ENCODE data around the gene PHF13. TPM values are rescaled to one million over a fixed set of nuclear protein-coding genes. Genes with fewer than 3 reads are reported as not detected.
A peak's percentile ranks its signal among the peaks of the same experiment; 100 is the strongest.

The PHF13 gene
- total RNA-seq, 6 experiments from 2014 or later: 18.0 to 19.9 (median 19.0) TPM

DNA sequence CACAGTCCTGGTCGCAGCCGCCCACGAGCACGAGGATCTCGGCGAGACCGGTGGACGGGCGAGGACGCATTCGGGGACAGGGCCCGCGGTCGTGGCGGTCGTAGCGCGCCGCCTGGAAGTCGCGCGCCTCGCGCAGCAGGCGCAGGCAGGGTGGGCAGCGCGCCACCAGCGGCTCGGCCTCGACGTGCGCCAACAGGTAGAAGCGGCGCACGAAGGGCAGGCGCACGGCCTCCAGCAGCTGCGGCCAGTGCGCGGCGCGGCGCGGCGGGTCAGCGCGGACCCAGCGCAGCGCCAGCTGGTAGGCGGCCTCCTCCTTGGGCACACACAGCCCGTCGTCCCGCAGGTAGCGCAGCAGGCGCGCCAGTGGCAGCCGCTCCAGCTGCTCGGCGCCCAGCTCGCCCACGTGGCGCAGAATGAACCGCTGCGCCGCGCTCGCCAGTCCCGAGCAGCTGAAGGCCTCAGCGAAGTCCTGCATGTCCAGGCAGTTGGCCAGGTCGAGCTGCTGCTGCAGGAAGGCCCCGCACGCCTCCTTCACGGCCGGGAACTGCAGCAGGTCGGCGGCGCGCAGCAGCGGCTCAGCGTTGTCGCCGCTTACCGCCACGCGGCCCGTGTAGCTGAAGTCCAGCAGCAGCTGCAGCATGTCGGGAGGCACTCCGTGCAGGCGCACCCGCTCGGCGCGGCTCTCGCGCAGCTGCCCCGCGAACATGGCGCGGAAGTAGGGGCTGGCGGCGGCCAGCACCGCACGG lies 11.4 kb upstream of the PHF13 start:
- Mint-ChIP-seq H3K36me3 (ENCODE audit: low read depth) (peaks cover 14% of the 10 kb centered on the region; the same call in 1 of the 2 replicates), H3K27ac (peak overlapping the region; percentile 97), H3K4me1 (ENCODE audit: low read depth) (peaks cover 36% of the 10 kb centered on the region)

DNA sequence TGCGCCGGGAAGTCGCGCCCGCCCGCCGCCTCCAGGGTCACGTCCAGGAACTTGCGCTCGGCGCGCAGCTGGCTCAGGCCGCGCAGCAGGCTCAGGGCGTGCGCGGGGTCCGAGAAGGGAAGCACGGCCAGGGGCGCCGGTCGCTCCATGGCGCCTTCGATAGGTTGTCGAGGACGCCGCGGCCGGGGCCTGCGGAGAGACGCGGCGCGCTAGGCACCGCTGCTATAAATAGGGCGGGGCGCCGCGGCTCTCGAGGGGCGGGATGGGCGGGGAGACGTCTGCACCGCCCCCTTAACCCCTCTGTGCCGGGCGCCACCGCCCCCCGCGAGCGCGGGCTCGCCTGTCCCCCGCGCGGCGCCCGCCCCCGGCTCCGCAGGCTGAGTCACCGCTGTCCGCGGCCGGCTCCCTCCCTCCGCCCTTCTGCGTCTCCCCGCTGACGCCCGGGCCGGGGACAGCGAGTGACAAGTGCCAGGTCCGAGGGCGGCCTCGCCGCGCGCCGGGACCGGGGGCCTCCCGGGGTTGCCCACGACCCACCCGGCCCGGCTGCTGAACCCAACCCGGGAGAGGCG lies 10.8 kb upstream of the PHF13 start, which contains the start of gene KLHL21:
KLHL21 (minus strand) TSS at position 201 of the 569 bp plus-strand sequence; CDS start at position 149, 52 bp downstream.
- Mint-ChIP-seq H3K9me3 (no peaks in the 10 kb centered on the region), H3K36me3 (ENCODE audit: low read depth) (peaks cover 14% of the 10 kb centered on the region; the same call in 1 of the 2 replicates), H3K4me1 (ENCODE audit: low read depth) (peaks cover 36% of the 10 kb centered on the region), H3K27ac (peak within 1 kb of the TSS; percentile 99), H3K4me3 (peak within 1 kb of the TSS; percentile 96), H3K27me3 (ENCODE audit: insufficient read depth) (peaks cover 2% of the 10 kb centered on the region; the same call in 1 of the 2 replicates)
- TF ChIP-seq, protein P1, sequence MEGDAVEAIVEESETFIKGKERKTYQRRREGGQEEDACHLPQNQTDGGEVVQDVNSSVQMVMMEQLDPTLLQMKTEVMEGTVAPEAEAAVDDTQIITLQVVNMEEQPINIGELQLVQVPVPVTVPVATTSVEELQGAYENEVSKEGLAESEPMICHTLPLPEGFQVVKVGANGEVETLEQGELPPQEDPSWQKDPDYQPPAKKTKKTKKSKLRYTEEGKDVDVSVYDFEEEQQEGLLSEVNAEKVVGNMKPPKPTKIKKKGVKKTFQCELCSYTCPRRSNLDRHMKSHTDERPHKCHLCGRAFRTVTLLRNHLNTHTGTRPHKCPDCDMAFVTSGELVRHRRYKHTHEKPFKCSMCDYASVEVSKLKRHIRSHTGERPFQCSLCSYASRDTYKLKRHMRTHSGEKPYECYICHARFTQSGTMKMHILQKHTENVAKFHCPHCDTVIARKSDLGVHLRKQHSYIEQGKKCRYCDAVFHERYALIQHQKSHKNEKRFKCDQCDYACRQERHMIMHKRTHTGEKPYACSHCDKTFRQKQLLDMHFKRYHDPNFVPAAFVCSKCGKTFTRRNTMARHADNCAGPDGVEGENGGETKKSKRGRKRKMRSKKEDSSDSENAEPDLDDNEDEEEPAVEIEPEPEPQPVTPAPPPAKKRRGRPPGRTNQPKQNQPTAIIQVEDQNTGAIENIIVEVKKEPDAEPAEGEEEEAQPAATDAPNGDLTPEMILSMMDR (IDR thresholded peaks at IDR 0.05): no peak
- DNase-seq: peak; percentile 80

More for the DNA sequence above, 11.4 kb upstream of the PHF13 start:
- H3K4me3 Mint-ChIP-seq: peak overlapping the region; percentile 96
- H3K27me3 Mint-ChIP-seq (ENCODE audit: insufficient read depth): peaks cover 2% of the 10 kb centered on the region; the same call in 1 of the 2 replicates
- TF ChIP-seq, protein P1 (IDR thresholded peaks at IDR 0.05): no peak
- no peak for DNase-seq
- no peaks in the 10 kb centered on the region for H3K9me3 Mint-ChIP-seq

DNA sequence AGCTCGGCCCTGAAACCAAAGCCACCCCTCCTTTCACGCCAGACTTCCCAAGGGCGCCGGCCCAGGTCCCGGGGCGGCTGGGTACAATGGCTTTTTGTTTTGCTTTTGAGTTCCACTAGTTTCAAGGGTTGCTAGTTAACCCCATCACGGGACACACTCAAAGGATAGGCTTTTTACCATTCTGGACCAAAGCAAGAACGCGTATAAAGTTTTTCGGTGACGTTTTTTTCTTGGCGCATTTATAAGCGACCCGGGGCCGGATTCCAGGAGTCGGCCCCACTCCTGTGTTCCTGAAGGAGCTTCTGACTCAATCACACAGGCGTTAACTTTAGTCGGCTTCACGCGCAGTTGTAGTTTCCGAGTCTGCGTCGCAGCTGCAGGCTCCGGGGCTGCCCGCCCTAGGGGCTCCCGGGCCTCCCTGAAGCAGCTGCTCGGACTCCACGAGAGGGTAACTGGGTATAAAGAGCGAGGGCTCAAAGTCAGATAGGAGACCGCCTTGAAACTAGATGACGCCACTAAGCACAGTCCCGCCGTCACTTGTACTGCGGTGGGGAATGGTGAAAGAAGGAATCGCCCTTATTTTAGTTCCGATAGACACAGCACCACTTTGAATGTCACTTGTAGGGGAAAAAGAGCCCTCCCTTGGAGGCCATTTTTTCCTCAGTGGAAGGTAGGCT lies 10.2 kb upstream of the PHF13 start:
- TF ChIP-seq, protein P1 (IDR thresholded peaks at IDR 0.05): no peak

DNA sequence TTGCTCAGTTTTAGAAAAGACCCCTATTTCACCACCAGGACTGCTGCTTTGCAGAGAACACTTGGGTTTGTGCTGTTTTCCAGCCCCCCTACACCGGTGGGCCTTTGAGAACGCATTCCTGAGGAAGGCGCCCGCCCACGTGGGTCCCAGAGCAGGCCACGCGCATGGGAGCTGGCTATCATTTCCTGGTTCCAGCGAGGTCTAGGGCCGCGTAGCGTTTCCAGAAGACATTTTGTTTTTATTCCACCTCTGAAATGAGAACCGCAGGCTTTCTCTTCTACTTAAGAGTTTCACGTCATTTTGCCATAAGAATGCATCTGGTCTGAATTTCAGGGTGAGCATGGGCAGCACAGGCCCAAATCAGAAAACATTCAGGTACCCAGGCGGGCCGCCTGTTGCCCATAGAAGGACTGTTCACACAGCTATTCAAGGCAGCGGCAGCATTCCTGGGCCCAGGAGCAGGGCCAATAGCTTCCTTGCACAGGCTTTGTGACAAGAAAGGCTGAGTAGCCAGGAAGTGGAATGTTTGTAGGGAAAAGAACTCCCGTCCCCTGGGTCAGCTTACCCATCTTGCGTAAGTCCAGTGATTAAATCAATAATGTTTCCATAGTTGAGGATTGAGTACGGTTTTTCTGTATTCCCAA lies 9.5 kb upstream of the PHF13 start:
- Mint-ChIP-seq H3K9me3 (no peaks in the 10 kb centered on the region), H3K4me1 (ENCODE audit: low read depth) (peaks cover 35% of the 10 kb centered on the region), H3K27ac (peak overlapping the region; percentile 99), H3K27me3 (ENCODE audit: insufficient read depth) (peaks cover 2% of the 10 kb centered on the region; the same call in 1 of the 2 replicates), H3K4me3 (peak overlapping the region; percentile 85), H3K36me3 (ENCODE audit: low read depth) (peaks cover 14% of the 10 kb centered on the region; the same call in 1 of the 2 replicates)
- peak; percentile 43 for DNase-seq
- TF ChIP-seq, protein P1 (IDR thresholded peaks at IDR 0.05): peak; percentile 42; the same call in 1 of the 2 replicates

More for the DNA sequence above, 10.2 kb upstream of the PHF13 start:
- Mint-ChIP-seq H3K27me3 (ENCODE audit: insufficient read depth) (peaks cover 2% of the 10 kb centered on the region; the same call in 1 of the 2 replicates), H3K9me3 (no peaks in the 10 kb centered on the region), H3K4me3 (peak overlapping the region; percentile 85), H3K4me1 (ENCODE audit: low read depth) (peaks cover 36% of the 10 kb centered on the region), H3K36me3 (ENCODE audit: low read depth) (peaks cover 14% of the 10 kb centered on the region; the same call in 1 of the 2 replicates), H3K27ac (peak overlapping the region; percentile 99)
- peak; percentile 71 for DNase-seq
